Measurements from ENCODE around the gene SH3BP5.
"Not testable (repeated sequence)": the region's sequence is repeated elsewhere in the genome, so short reads cannot be mapped to it uniquely, and the experiment has no call there.

SH3BP5 gene

GRCh38 chr3:15332405-15333098 is at the start of gene SH3BP5:
TSS of gene SH3BP5 (minus strand) at chr3:15332586. CDS start at chr3:15332408, 178 bp downstream.
- peak; percentile 65 for DNase-seq (ENCODE audit: low spot score)

GRCh38 chr3:15380980-15381890 is 48.8 kb upstream of the SH3BP5 start:
- no peak for DNase-seq (ENCODE audit: low spot score)

GRCh38 chr3:15377961-15378791 is 45.8 kb upstream of the SH3BP5 start:
- peak; percentile 96 for DNase-seq (ENCODE audit: low spot score)

GRCh38 chr3:15375461-15376000 is 43.1 kb upstream of the SH3BP5 start:
- no peak for DNase-seq (ENCODE audit: low spot score)

- DNase-seq (ENCODE audit: low spot score): no peak
Observed at GRCh38 chr3:15372918-15373317, 40.5 kb upstream of the SH3BP5 start.

GRCh38 chr3:15368561-15369135 is 36.3 kb upstream of the SH3BP5 start:
- no peak for DNase-seq (ENCODE audit: low spot score)

- peak; percentile 23 for DNase-seq (ENCODE audit: low spot score)
Observed at GRCh38 chr3:15367059-15367458, 34.7 kb upstream of the SH3BP5 start.

GRCh38 chr3:15364078-15364477 is 31.7 kb upstream of the SH3BP5 start:
- DNase-seq (ENCODE audit: low spot score): not testable (repeated sequence)

GRCh38 chr3:15361494-15362214 is 29.3 kb upstream of the SH3BP5 start:
- DNase-seq (ENCODE audit: low spot score): peak; percentile 91

GRCh38 chr3:15360788-15361493 is 28.6 kb upstream of the SH3BP5 start:
- DNase-seq (ENCODE audit: low spot score): no peak

GRCh38 chr3:15359677-15360397 is 27.5 kb upstream of the SH3BP5 start:
- no peak for DNase-seq (ENCODE audit: low spot score)

- peak; percentile 58 for DNase-seq (ENCODE audit: low spot score)
Observed at GRCh38 chr3:15356651-15357061, 24.3 kb upstream of the SH3BP5 start.

- no peak for DNase-seq (ENCODE audit: low spot score)
Observed at GRCh38 chr3:15356176-15356575, 23.8 kb upstream of the SH3BP5 start.

GRCh38 chr3:15355086-15355485 is 22.7 kb upstream of the SH3BP5 start:
- DNase-seq (ENCODE audit: low spot score): no peak

- no peak for DNase-seq (ENCODE audit: low spot score)
Observed at GRCh38 chr3:15354485-15354884, 22.1 kb upstream of the SH3BP5 start.

- no peak for DNase-seq (ENCODE audit: low spot score)
Observed at GRCh38 chr3:15350141-15350540, 17.8 kb upstream of the SH3BP5 start.

- not testable (repeated sequence) for DNase-seq (ENCODE audit: low spot score)
Observed at GRCh38 chr3:15349438-15349837, 17.1 kb upstream of the SH3BP5 start.

- DNase-seq (ENCODE audit: low spot score): no peak
Observed at GRCh38 chr3:15348246-15348645, 15.9 kb upstream of the SH3BP5 start.

GRCh38 chr3:15347737-15348110 is 15.3 kb upstream of the SH3BP5 start:
- DNase-seq (ENCODE audit: low spot score): no peak
